ENCODE data around the gene TBX10.
"Not testable (repeated sequence)": the region's sequence is repeated elsewhere in the genome, so short reads cannot be mapped to it uniquely, and the experiment has no call there.

DNA sequence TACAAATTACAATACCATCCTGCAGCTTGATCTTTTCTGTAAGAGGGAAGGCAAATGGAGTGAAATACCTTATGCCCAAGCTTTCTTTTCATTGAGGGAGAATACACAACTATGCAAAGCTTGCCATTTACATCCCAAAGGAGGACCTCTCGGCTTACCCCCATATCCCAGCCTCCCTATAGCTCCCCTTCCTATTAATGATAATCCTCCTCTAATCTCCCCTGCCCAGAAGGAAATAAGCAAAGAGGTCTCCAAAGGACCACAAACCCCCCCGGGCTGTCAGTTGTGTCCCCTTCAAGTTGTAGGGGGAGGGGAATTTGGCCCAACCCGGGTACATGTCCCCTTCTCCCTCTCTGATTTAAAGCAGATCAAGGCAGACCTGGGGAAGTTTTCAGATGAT, 17.6 kb downstream of the TBX10 start:
- not testable (repeated sequence) for TF ChIP-seq EP300, POLR2A (IDR thresholded peaks at IDR 0.05)
- TF ChIP-seq, protein P1, sequence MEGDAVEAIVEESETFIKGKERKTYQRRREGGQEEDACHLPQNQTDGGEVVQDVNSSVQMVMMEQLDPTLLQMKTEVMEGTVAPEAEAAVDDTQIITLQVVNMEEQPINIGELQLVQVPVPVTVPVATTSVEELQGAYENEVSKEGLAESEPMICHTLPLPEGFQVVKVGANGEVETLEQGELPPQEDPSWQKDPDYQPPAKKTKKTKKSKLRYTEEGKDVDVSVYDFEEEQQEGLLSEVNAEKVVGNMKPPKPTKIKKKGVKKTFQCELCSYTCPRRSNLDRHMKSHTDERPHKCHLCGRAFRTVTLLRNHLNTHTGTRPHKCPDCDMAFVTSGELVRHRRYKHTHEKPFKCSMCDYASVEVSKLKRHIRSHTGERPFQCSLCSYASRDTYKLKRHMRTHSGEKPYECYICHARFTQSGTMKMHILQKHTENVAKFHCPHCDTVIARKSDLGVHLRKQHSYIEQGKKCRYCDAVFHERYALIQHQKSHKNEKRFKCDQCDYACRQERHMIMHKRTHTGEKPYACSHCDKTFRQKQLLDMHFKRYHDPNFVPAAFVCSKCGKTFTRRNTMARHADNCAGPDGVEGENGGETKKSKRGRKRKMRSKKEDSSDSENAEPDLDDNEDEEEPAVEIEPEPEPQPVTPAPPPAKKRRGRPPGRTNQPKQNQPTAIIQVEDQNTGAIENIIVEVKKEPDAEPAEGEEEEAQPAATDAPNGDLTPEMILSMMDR (IDR thresholded peaks at IDR 0.05), result not testable (repeated sequence)
